ENCODE measurements around the gene BATF3. TPM values are rescaled to one million over a fixed set of nuclear protein-coding genes. Genes with fewer than 3 reads are reported as not detected.

BATF3 gene
- total and polyA plus RNA-seq, 9 of the 15 experiments (the other 6 are each of a cell fraction or from before 2014, with no cell fraction given): 0.40 to 3.8 (median 2.0) TPM

- no peak for FAIRE-seq
- H3K4me2 ChIP-seq (ENCODE audit: insufficient read depth, low read length): no peak overlapping the region
- 14% methylated on average over 1 of the region's 1 CpG for WGBS (ENCODE audit: insufficient coverage, low coverage, missing lambda C conversion rate)
- TF ChIP-seq, protein P1, sequence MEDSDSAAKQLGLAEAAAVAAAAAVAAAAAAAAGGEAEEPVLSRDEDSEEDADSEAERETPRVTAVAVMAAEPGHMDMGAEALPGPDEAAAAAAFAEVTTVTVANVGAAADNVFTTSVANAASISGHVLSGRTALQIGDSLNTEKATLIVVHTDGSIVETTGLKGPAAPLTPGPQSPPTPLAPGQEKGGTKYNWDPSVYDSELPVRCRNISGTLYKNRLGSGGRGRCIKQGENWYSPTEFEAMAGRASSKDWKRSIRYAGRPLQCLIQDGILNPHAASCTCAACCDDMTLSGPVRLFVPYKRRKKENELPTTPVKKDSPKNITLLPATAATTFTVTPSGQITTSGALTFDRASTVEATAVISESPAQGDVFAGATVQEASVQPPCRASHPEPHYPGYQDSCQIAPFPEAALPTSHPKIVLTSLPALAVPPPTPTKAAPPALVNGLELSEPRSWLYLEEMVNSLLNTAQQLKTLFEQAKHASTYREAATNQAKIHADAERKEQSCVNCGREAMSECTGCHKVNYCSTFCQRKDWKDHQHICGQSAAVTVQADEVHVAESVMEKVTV (CRISPR knock-in tag; IDR thresholded peaks at IDR 0.05): no peak
- no peak for TF ChIP-seq SUPT5H (IDR thresholded peaks at IDR 0.05)
- TF ChIP-seq ZNF584 (CRISPR knock-in tag; IDR thresholded peaks at IDR 0.05; ENCODE audit: low read depth): no peak
- TF ChIP-seq THRAP3 (IDR thresholded peaks at IDR 0.05; ENCODE audit: borderline replicate concordance): no peak
- TF ChIP-seq, protein P2, sequence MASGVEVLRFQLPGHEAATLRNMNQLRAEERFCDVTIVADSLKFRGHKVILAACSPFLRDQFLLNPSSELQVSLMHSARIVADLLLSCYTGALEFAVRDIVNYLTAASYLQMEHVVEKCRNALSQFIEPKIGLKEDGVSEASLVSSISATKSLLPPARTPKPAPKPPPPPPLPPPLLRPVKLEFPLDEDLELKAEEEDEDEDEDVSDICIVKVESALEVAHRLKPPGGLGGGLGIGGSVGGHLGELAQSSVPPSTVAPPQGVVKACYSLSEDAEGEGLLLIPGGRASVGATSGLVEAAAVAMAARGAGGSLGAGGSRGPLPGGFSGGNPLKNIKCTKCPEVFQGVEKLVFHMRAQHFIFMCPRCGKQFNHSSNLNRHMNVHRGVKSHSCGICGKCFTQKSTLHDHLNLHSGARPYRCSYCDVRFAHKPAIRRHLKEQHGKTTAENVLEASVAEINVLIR (CRISPR knock-in tag; IDR thresholded peaks at IDR 0.05): no peak
- TF ChIP-seq POU5F1 (IDR thresholded peaks at IDR 0.05; ENCODE audit: borderline replicate concordance, low read depth, low read length, partially characterized antibody): no peak
- no peak for TF ChIP-seq MECOM (CRISPR knock-in tag; IDR thresholded peaks at IDR 0.05)
- no peak for TF ChIP-seq NCOA2 (IDR thresholded peaks at IDR 0.05; ENCODE audit: partially characterized antibody in 2 of 2)
- TF ChIP-seq, protein P3, sequence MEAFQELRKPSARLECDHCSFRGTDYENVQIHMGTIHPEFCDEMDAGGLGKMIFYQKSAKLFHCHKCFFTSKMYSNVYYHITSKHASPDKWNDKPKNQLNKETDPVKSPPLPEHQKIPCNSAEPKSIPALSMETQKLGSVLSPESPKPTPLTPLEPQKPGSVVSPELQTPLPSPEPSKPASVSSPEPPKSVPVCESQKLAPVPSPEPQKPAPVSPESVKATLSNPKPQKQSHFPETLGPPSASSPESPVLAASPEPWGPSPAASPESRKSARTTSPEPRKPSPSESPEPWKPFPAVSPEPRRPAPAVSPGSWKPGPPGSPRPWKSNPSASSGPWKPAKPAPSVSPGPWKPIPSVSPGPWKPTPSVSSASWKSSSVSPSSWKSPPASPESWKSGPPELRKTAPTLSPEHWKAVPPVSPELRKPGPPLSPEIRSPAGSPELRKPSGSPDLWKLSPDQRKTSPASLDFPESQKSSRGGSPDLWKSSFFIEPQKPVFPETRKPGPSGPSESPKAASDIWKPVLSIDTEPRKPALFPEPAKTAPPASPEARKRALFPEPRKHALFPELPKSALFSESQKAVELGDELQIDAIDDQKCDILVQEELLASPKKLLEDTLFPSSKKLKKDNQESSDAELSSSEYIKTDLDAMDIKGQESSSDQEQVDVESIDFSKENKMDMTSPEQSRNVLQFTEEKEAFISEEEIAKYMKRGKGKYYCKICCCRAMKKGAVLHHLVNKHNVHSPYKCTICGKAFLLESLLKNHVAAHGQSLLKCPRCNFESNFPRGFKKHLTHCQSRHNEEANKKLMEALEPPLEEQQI (IDR thresholded peaks at IDR 0.05): no peak
- no peak for TF ChIP-seq DLX4 (CRISPR knock-in tag; IDR thresholded peaks at IDR 0.05)
- TF ChIP-seq STAT5B (CRISPR knock-in tag; IDR thresholded peaks at IDR 0.05): no peak
- TF ChIP-seq, protein P4, sequence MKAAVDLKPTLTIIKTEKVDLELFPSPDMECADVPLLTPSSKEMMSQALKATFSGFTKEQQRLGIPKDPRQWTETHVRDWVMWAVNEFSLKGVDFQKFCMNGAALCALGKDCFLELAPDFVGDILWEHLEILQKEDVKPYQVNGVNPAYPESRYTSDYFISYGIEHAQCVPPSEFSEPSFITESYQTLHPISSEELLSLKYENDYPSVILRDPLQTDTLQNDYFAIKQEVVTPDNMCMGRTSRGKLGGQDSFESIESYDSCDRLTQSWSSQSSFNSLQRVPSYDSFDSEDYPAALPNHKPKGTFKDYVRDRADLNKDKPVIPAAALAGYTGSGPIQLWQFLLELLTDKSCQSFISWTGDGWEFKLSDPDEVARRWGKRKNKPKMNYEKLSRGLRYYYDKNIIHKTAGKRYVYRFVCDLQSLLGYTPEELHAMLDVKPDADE (conservative IDR thresholded peaks at IDR 0.05; ENCODE audit: control insufficient read depth, low read depth, low read length): no peak
- TF ChIP-seq, protein P5, sequence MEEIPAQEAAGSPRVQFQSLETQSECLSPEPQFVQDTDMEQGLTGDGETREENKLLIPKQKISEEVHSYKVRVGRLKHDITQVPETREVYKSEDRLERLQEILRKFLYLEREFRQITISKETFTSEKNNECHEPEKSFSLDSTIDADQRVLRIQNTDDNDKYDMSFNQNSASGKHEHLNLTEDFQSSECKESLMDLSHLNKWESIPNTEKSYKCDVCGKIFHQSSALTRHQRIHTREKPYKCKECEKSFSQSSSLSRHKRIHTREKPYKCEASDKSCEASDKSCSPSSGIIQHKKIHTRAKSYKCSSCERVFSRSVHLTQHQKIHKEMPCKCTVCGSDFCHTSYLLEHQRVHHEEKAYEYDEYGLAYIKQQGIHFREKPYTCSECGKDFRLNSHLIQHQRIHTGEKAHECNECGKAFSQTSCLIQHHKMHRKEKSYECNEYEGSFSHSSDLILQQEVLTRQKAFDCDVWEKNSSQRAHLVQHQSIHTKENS (CRISPR knock-in tag; IDR thresholded peaks at IDR 0.05): no peak
- no peak for TF ChIP-seq DDX20 (tag; IDR thresholded peaks at IDR 0.05; ENCODE audit: low read depth)
These were observed 2.3 kb upstream of the BATF3 start for GRCh38 chr1:212701910-212702309.

More at GRCh38 chr1:212701910-212702309, 2.3 kb upstream of the BATF3 start:
- Histone ChIP-seq H3K9me1 (ENCODE audit: control insufficient read depth, insufficient read depth, low read length) (no peaks in the 10 kb centered on the region), H3K4me1 (replicated peaks in 1 of 2; ENCODE audit: control insufficient read depth in 2 of 2, insufficient read depth in 2 of 2, low read length in 2 of 2) (peaks cover 15 to 23% of the 10 kb centered on the region in 2 experiments; a peak in 4 of 5 replicates), H3K36me3 (ENCODE audit: control insufficient read depth, insufficient read depth, low read length) (no peaks in the 10 kb centered on the region), H3K27me3 (ENCODE audit: control insufficient read depth in 2 of 2, insufficient read depth in 2 of 2, low read length in 2 of 2) (peaks cover 32 to 35% of the 10 kb centered on the region in 2 experiments), H4K20me1 (replicated peaks; ENCODE audit: control insufficient read depth, insufficient read depth, low read length) (no peaks in the 10 kb centered on the region), H3K4me3 (no peak overlapping the region), H3K27ac (ENCODE audit: extremely low read depth, low read depth, low read length) (no peak overlapping the region), H3K9ac (ENCODE audit: insufficient read depth in 1 of 2, low read depth in 2 of 2, low read length in 2 of 2) (no peak overlapping the region), H3K79me2 (ENCODE audit: control insufficient read depth, insufficient read depth, low read length) (no peaks in the 10 kb centered on the region), H2AFZ (ENCODE audit: low read depth, low read length) (no peak overlapping the region), H3K9me3 (replicated peaks; ENCODE audit: control insufficient read depth, insufficient read depth, low read depth, low read length) (no peaks in the 10 kb centered on the region)
- intact Hi-C loops (cut with micrococcal nuclease): no loop called here
- POLR2A ChIA-PET: interaction anchor here (1.0 to 1.8 kb wide), 3 partner anchors 9 to 94 kb away, joined by 4 to 7 read pairs (median 4); partner anchors contain the start of gene ATF3
- in situ Hi-C loops (cut with MboI): no loop called here
- no TSS peak for BruUV-seq (replicated peaks)
- ATAC-seq: no peak
- no peak for DNase-seq (ENCODE audit: extremely low read depth in 1 of 4, low spot score in 3 of 4)
- CTCF ChIA-PET (ENCODE audit: low intra/inter-chr PET ratio): no interaction called here
